Activated CD8-positive, alpha-beta memory T cell treated with anti-CD3 and anti-CD28 coated beads, Interleukin-2, amount 50 U/mL, for 24 hours (primary cell): Measurements from ENCODE around the gene ZNF600.
"Not testable (repeated sequence)": the region's sequence is repeated elsewhere in the genome, so short reads cannot be mapped to it uniquely, and the experiment has no call there.

Experiments
- DNase-seq: peaks from one replicate; pipeline ENCODE4 v3.0.0-alpha.2; 2020; ENCODE audit errors: extremely low read depth

ZNF600 gene

DNA sequence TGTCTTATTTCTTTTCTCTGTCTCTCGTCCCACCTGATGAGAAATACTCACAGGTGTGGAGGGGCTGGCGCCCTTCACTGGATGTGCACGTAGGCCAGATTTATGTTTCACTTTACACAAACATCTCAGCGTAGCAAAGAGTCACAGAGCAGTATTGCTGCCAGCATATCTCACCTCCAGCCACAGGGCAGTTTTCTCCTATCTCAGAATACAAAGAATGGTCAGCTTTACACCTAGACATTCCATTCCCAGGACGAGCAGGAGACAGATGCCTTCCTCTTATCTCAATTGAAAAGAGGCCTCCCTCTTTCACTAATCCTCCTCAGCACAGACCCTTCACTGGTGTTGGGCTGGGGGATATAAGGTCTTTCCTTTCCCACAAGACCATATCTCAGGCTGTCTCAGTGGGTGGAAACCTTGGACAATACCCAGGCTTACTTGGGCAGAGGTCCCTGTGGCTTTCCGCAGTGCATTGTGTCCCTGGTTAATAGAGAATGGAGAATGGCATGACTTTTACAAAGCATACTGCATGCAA lies 44.6 kb downstream of the ZNF600 start:
- no peak for DNase-seq

DNA sequence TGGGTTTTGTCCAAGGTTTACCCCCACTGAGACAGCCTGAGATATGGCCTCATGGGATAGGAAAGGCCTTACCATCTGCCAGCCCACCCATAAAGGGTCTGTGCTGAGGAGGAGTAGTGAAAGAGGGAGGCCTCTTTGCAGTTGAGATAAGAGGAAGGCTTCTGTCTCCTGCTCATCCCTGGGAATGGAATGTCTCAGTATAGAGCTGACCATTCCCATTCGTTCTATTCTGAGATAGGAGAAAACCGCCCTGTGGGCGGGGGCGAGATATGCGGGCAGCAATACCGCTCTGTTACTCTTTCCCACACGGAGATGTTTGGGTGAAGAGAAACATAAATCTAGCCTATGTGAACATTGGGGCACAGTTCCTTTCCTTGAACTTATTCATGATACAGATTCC lies 45.2 kb downstream of the ZNF600 start:
- DNase-seq: not testable (repeated sequence)

DNA sequence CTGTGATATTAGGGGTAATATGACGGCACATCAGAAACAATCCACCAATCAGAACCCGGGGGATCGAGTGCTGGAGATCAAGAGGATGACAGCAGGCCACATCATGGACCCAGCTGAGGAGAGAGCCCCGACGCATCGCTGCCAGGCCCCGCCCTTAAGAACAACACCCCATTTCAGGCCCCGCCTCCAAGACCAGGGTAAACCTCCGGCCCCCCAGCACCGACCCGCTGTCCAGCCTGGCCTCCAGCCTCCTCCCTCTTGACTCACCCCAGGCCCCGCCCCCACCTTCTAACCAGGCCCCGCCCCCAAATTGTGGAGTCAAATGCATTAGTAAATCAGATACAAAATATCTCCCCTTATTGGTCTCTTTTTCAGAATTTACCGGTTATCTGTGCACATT lies 47.0 kb downstream of the ZNF600 start:
- DNase-seq: no peak

DNA sequence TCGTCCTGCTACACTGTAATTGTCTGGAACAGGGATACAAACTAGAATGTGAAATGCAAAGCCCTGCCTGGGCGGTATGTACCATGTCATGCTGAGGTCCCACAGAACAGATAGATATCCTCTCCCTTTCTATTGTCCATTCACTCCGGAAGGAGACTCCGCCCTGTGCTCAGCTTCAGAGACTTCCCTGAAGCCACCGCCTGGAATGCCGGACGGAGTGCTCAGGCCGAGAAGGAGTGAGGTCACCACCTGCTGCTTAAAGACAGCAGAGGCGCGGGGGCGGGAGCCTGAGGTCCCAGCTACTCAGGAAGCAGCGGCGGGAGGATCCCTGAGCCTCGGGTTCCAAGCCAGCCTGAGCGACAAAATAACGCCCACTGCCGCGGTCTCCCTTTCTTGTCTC lies 50.9 kb downstream of the ZNF600 start:
- DNase-seq: no peak

DNA sequence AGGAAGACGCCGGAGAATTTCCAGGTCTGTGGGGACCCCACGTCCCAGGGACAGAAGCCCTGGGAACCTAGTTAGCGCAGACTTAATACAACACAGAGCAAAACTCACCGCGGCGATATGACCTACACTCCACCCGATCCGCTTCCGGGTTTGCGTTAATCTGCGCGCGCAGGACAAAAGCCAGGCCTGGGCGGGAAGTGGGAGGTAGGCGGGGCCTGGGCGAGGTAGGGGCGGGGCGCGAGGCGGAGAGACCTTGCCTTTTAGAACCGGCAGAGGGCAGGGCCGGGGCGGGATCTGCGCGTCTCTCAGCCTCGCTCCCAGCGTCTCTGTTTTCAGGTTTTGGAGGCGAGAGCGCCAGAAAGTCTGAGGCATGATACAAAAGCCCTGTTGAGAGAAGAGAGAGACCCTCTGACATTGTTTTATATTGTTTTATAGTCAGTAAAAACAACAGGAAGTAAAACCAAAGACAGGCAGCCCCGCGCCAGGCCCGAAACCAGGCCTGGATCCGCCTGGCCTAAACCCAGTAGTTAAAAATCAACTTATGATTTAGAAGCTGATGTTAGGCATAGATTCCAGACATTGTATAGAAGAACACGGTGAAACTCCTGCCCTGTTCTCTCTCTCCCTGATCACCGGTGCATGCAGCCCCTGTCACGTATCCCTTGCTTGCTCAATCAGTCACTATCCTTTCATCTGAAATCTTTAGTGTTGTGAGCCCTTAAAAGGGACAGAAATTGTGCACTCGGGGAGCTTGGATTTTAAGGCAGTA lies 51.5 kb downstream of the ZNF600 start, which contains the start of gene ZNF611:
Gene ZNF611, minus strand, starts transcription at position 152 of the 769 bp plus-strand sequence. CDS start 19,150 bp downstream, outside the sequence.
- DNase-seq: peak; percentile 99

DNA sequence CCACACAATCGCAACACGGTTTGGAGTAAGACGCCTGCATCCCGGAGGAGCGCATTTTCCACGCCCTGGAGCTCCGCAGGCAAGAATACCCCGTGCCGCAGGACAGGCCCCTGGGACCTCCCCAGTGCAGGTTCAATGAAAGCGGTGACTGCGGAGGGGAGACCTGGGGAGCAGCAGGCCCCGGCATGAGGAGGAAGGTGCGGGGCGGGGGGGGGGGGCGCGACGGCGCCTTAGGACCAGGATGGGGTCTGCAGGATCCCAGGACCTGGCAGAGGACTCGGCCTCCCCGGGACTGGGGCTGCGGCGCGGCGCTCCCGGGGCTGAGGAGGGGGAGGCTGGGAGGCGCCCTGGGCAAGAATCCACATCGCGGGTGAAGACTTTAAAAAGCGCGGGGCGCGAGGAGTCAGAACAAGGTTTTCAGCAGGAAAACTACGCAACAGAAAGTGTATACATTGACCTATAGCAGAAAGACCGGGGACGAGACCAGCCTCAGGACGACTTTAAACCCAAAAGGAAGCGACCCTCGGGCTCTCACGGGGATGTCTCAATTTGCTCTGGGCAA lies 52.2 kb downstream of the ZNF600 start:
- no peak for DNase-seq

DNA sequence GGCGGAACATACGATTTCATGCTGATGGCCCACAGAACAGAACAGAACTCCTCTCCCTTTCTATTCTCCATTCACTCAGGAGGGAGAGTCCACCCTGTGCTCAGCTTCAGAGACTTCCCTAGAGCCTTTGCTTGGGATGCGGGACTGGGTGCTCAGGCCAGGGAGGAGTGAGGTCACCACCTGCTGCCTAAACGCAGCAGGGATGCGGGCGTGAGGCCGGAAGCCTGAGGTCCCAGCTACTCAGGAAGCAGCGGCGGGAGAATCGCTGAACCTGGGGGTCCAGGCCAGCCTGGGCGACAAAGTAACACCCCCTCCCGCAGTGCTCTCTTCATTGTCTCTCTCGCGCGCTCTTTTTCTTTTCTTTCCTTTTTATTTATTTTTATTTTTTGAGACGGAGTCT lies 60.5 kb downstream of the ZNF600 start:
- DNase-seq: not testable (repeated sequence)

DNA sequence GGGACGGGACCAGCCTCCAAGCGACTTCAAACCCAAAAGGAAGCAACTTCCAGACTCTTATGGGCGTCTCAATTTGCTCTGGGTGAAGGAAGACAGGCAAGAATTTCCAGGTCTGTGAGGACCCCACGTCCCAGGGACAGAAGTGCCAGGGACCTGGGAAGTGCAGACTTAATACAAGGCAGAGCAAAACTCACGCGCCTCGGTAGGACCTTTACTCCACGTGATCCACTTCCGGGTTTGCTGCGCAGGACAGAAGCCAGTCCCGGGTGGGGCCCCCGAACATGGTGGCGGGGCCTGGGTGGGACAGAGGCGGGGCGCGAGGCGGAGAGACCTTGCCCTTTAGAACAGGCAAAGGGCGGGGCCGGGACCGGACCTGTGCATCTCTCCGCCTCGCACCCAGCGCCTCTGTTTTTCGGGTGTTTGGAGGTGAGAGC lies 61.0 kb downstream of the ZNF600 start:
- DNase-seq: no peak

DNA sequence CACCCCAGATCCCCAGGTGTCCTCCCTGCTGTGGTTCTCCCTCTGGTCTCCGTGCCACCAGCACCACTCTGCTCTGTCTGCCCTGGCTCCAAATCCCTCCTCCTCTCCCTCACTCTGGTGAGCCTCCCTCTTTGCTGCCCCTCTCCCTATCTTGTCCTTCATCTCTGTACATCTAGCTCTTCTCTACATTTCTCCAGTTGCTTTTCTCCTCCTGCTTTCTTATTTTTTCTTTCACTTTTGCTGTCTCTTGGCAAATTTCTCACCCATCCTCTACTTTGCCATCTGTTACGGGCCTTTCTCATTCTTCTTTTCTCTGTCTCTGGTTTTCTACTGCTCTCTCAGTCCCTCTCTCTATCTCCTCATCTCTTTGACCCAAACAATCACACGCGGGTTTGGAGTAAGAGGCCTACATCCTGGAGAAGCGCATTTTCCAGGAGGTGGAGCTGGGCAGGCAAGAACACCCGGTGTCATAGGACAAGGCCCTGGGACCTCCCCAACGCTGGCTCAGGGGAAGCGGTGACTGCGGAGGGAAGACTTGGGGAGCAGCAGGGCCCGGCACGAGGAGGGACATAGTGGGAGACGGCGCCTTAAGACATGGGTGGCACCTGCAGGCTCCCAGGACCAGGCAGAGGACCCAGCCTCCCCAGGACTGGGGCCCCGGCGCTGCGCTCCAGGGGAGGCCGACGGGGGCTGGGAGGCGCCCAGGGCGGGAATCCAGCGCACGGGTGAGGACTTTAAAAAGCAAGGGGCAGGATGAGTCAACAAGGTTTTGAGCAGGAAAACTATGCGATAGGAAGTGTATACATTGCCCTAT lies 61.7 kb downstream of the ZNF600 start:
- DNase-seq: no peak

DNA sequence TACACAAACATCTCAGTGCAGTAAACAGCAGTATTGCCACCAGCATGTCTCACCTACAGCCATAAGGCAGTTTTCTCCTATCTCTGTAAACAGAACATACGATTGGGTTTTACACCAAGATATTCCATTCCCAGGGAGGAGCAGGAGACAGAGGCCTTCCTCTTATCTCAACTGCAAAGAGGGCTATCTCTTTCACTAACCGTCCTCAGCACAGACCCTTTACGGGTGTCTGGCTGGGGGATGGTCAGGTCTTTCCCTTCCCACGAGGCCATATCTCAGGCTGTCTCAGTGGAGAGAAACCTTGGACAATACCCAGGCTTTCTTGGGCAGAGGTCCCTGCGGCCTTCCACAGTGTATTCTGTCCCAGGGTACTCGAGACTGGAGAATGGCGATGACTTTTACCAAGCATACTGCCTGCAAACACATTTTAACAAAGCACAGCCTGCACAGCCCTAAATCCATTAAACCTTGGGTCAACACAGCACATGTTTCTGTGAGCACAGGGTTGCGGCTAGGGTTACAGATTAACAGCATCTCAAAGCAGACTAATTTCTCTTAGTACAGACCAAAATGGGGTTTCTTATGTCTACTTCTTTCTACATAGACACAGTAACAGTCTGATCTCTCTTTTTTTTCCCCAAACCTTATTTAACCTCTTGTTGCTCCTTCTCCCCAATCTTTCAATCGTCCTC lies 62.5 kb downstream of the ZNF600 start:
- not testable (repeated sequence) for DNase-seq

DNA sequence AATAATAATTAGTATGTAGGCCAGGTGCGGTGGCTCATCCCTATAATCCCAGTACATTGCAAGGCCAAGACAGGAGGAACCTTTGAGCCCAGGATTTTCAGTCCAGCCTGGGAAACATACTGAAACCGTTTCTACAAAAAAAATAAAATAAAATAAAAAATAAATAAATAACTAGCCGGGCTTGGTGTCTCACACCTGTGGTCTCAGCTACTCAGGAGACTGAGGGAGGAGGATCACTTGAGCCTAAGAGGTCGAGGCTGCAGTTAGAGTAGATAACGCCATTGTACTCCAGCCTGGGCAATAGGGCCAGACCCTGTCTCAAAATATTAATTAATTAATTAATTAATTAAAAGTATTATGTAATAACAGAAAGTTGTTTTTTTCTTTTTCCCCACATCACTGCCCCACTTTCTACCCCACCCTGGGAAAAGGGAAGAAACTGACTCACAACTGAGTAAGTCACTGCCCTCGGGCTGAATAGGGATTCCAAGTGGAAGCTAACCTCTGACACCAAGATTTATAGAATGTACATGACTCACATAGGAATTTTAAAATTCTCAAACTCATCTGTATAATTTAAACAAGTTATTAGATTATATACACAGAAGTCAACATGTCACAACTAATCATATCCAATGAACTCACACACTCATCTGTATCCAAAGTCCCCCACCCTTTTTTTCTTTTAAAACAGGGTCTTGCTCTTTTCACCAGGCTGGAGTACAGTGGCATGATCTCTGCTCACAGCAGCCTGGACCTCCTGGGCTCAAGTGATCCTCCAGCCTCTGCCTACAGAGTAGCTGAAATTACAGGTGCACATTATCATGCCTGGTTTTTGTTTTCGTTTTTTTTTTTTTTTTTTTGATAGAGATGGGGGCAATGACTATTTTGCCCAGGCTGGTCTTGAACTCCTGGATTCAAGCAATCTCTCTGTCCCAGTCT lies 64.3 kb downstream of the ZNF600 start:
- DNase-seq: no peak

DNA sequence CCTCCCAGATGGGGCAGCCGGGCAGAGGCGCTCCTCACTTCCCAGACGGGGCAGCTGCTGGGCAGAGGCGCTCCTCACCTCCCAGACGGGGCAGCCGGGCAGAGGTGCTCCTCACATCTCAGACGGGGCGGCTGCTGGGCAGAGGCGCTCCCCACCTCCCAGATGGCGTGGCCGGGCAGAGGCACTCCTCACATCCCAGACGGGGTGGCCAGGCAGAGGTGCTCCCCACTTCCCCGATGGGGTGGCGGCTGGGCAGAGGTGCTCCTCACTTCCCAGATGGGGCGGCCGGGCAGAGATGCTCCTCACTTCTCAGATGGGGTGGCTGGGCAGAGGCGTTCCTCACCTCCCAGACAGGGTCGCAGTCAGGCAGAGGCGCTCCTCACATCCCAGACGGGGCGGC lies 66.0 kb downstream of the ZNF600 start:
- DNase-seq: not testable (repeated sequence)

DNA sequence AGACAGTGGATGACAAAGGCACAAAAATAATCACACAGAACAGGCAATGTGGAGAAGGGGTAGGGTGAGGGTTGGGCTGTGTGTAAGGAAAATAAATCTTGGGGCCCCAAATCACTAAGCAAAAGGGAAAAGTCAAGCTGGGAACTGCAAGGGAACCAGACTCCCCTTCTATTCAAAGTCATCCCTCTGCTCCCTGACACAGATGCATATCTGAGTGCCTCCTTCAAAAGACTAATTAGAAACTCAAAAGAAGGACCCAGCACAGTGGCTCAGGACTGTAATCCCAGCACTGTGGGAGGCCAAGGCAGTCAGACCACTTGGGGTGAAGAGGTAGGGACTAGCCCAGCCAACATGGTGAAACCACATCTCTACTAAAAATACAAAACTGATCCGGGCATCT lies 70.1 kb downstream of the ZNF600 start:
- DNase-seq: no peak

DNA sequence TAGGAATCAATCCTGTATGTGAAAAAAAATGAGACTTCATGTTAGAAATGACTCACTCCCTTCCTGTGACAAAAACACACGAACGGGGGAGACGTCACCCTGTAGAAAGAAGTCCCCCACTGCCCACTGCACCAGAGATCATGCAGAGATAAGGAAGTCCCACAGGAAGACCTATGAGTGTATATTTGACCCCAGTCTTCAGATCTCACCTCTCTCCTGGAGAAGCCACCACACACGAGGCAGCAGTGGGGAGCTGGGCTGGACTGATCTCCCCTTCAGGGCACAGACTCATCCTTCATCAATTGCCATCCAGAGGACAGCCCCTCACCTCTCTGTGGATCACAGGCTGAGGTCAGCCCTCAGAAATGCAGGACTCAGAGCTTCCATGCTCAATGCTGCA lies 70.7 kb downstream of the ZNF600 start:
- DNase-seq: not testable (repeated sequence)

DNA sequence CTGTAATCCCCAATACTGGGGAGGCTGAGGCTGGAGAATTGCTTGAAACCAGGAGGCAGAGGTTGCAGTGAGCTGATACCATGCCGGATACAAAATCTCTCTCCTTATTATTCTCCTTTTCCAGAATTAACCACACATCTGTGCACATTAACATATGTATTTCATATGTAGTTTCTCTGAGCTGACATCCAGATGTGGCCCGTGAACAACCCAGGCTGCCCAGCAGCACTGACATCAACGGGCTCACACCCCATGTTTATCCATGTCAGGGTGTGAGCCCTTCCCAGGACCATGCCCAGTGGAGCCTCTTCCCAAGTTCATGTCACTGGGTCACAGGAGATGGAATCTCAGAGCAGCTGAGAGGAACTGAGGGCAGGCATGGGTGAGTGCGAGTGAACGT lies 71.3 kb downstream of the ZNF600 start:
- not testable (repeated sequence) for DNase-seq
